PC-3 (cell line): ENCODE results near the gene ACTR2. TPM values are rescaled to one million over a fixed set of nuclear protein-coding genes. Genes with fewer than 3 reads are reported as not detected.

Experiments
- ATAC-seq: fragments of 200-7000 bp; cut with Tn5 transposase; 2 replicates; pipeline ENCODE4 v1.9.1; 2020; ENCODE audit warnings: mild to moderate bottlenecking, moderate library complexity
- BruUV-seq: library from RNA; stranded (reverse); fragments of 400-500 nt; replicated peaks from 2 replicates; lab custom pipeline; 2021; lab: Mats Ljungman, UMichigan
- CTCF ChIA-PET: fragments of 300-600 bp; sonication (Branson Sonifier 250); formaldehyde crosslinking; loops from one replicate; lab custom pipeline; 2022; ENCODE audit warnings: antibody characterized with exemption; lab: Charles Lee
- POLR2A ChIA-PET: fragments of 300-600 bp; sonication (Branson Sonifier 250); formaldehyde crosslinking; loops from one replicate; lab custom pipeline; 2022; ENCODE audit warnings: antibody characterized with exemption; ENCODE audit not compliant: unreplicated experiment; lab: Charles Lee
- DNase-seq: peaks from one replicate; pipeline ENCODE4 v3.0.0-alpha.2; 2015
- H2AFZ ChIP-seq: fragments of 300-600 bp; sonication (generic); 2 replicates; pipeline ENCODE4 v1.6.0; 2016; ENCODE audit warnings: antibody characterized with exemption, low read length
- H3F3A ChIP-seq: fragments of 300-600 bp; sonication (generic); one replicate; pipeline ENCODE4 v1.6.0; 2017; ENCODE audit warnings: antibody characterized with exemption, low read length, control low read depth, mild to moderate bottlenecking; ENCODE audit not compliant: unreplicated experiment
- H3K27ac ChIP-seq: fragments of 300-600 bp; sonication (generic); 2 replicates; pipeline ENCODE4 v1.5.1; 2016; ENCODE audit warnings: mild to moderate bottlenecking, low read length
- H3K27me3 ChIP-seq: fragments of 300-600 bp; sonication (generic); 2 replicates; pipeline ENCODE4 v1.6.1; 2016; ENCODE audit warnings: low read length, mixed read lengths
- H3K36me3 ChIP-seq: fragments of 300-600 bp; sonication (generic); 2 replicates; pipeline ENCODE4 v1.6.1; 2016; ENCODE audit warnings: low read depth, mixed run types, low read length, mixed read lengths
- H3K4me1 ChIP-seq: fragments of 300-600 bp; sonication (generic); 2 replicates; pipeline ENCODE4 v1.5.1; 2016; ENCODE audit warnings: low read length; ENCODE audit not compliant: insufficient read depth
- H3K4me2 ChIP-seq: fragments of 300-600 bp; sonication (generic); 2 replicates; pipeline ENCODE4 v1.6.0; 2016; ENCODE audit warnings: low read length
- H3K4me3 ChIP-seq: fragments of 300-600 bp; sonication (generic); 2 replicates; pipeline ENCODE4 v1.5.1; 2016; ENCODE audit warnings: mild to moderate bottlenecking, low read length, mixed read lengths
- H3K79me2 ChIP-seq: fragments of 300-600 bp; sonication (generic); 2 replicates; pipeline ENCODE4 v1.6.1; 2017; ENCODE audit warnings: low read length, mixed read lengths
- H3K9ac ChIP-seq: fragments of 300-600 bp; sonication (generic); 2 replicates; pipeline ENCODE4 v1.6.0; 2016; ENCODE audit warnings: mild to moderate bottlenecking, low read length
- H3K9me2 ChIP-seq: fragments of 300-600 bp; sonication (generic); replicated peaks from 2 replicates; pipeline ENCODE4 v1.6.1; 2016; ENCODE audit warnings: mixed run types, low read length, mixed read lengths
- H3K9me3 ChIP-seq: fragments of 300-600 bp; sonication (generic); 2 replicates; pipeline ENCODE4 v1.6.1; 2016; ENCODE audit warnings: low read length, mixed read lengths
- H4K20me1 ChIP-seq: fragments of 300-600 bp; sonication (generic); 2 replicates; pipeline ENCODE4 v1.6.1; 2016; ENCODE audit warnings: low read length, mixed read lengths
- EZH2 ChIP-seq: fragments of 300-600 bp; sonication (generic); IDR thresholded peaks from one replicate; pipeline ENCODE4 v1.6.1; 2017; ENCODE audit warnings: antibody characterized with exemption, mild to moderate bottlenecking, low read length; ENCODE audit not compliant: unreplicated experiment
- EZH2phosphoT487 ChIP-seq: fragments of 300-600 bp; sonication (generic); IDR thresholded peaks from 2 replicates; pipeline ENCODE4 v1.6.1; 2018; ENCODE audit warnings: mild to moderate bottlenecking, antibody characterized with exemption, low read length, borderline replicate concordance
- intact Hi-C: fragments of 100-400 bp; cut with micrococcal nuclease; formaldehyde crosslinking; loops from 2 replicates; pipeline ENCODE4 v1.9.0; 2023
- total RNA-seq: library from RNA; depleted of rRNA; stranded (reverse); fragments of >200 nt; gene quantifications from 2 replicates; pipeline ENCODE4 v1.2.3, GENCODE V29; 2014
- TF ChIP-seq, protein P1 (sequence below): fragments of 300-600 bp; sonication (generic); conservative IDR thresholded peaks from 2 replicates; pipeline ENCODE4 v1.5.1; 2017; ENCODE audit warnings: antibody characterized with exemption, low read depth, mild to moderate bottlenecking, low read length

ACTR2 gene
- total RNA-seq, 1 experiment from 2014 or later = 56.7 TPM

DNA sequence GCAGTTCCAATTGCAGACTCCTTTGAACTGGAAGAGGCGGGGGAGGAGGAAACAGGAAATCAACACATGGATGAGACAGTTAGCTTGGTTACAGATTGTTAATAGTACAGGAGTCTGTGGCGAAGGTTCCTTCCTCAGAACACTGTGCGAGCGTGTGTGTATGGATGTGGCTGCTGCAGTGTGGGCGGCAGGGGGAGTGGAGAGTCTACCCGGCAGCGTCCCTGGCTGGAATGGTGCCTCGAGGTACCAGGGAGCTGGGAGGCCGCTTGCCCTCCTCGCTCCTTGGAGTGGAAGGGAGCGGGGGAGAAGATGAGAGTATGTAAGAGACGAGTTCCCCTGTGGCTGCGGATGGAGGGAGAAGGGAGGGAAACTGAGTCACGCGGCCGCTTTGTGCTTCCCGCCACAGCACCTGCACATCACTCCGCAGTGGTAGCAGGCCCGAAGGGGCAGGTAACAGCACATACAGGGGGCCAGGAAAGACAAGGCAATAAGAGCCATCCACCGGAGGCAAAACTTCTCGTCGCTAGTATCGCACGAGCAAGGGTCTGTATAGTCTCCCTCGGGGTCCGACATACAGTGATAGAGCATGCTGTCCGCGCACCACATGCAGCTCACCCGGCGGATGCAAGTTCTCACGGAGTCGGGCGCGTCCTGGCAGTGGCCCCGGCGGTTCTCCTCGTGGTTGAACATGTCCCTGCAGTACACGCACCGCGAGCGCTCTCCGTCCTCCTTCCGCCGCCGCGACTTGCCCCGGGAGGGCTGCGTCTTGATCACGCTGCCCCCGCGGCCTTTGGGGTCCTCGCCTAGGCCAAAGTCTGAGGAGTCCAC is 85.7 kb downstream of the ACTR2 start:
- ChIA-PET POLR2A (no interaction called here), CTCF (no interaction called here)
- Histone ChIP-seq H3K27me3 (no peaks in the 10 kb centered on the region), H3K36me3 (peaks cover 33% of the 10 kb centered on the region), H2AFZ (no peak overlapping the region), H3K9me2 (no peaks in the 10 kb centered on the region), H3K79me2 (peaks cover 8% of the 10 kb centered on the region; the same call in 1 of the 2 replicates), H3K9me3 (no peaks in the 10 kb centered on the region), H3K4me1 (peaks cover 54% of the 10 kb centered on the region), H3K4me2 (no peak overlapping the region), H3K27ac (no peak overlapping the region), H4K20me1 (no peaks in the 10 kb centered on the region), H3K9ac (no peak overlapping the region), H3K4me3 (no peak overlapping the region), H3F3A (no peaks in the 10 kb centered on the region)
- DNase-seq (no peak), ATAC-seq (no peak)
- intact Hi-C loops = no loop called here
- BruUV-seq = no TSS peak
- no peak for TF ChIP-seq EZH2phosphoT487

DNA sequence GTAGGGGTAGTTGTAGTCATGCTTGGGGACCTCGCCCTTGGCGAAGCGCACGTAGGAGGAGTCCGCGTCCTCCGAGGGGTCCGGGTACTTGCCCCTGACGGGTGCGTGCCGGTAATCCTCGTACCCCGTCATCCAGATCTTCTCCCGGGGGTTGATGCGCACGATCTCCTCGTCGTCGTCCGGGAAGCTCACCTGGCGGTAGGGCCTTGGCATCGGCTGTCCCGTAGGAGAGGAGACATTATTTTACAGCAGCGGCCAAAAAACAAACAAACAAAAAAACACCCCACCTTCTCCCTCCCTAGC is 86.3 kb downstream of the ACTR2 start:
- Histone ChIP-seq H3K4me1 (peaks cover 57% of the 10 kb centered on the region), H3K79me2 (peaks cover 12% of the 10 kb centered on the region), H3F3A (no peaks in the 10 kb centered on the region), H3K9me2 (no peaks in the 10 kb centered on the region), H3K27me3 (no peaks in the 10 kb centered on the region), H2AFZ (no peak overlapping the region), H3K9ac (no peak overlapping the region), H3K4me3 (no peak overlapping the region), H3K4me2 (no peak overlapping the region), H3K27ac (no peak overlapping the region), H3K36me3 (peaks cover 33% of the 10 kb centered on the region), H3K9me3 (no peaks in the 10 kb centered on the region), H4K20me1 (no peaks in the 10 kb centered on the region)
- BruUV-seq = no TSS peak
- ChIA-PET POLR2A (no interaction called here), CTCF (no interaction called here)
- no peak for DNase-seq
- TF ChIP-seq EZH2 (no peak), EZH2phosphoT487 (no peak)
- TF ChIP-seq, protein P1, sequence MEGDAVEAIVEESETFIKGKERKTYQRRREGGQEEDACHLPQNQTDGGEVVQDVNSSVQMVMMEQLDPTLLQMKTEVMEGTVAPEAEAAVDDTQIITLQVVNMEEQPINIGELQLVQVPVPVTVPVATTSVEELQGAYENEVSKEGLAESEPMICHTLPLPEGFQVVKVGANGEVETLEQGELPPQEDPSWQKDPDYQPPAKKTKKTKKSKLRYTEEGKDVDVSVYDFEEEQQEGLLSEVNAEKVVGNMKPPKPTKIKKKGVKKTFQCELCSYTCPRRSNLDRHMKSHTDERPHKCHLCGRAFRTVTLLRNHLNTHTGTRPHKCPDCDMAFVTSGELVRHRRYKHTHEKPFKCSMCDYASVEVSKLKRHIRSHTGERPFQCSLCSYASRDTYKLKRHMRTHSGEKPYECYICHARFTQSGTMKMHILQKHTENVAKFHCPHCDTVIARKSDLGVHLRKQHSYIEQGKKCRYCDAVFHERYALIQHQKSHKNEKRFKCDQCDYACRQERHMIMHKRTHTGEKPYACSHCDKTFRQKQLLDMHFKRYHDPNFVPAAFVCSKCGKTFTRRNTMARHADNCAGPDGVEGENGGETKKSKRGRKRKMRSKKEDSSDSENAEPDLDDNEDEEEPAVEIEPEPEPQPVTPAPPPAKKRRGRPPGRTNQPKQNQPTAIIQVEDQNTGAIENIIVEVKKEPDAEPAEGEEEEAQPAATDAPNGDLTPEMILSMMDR = no peak
- intact Hi-C loops = no loop called here
- no peak for ATAC-seq

DNA sequence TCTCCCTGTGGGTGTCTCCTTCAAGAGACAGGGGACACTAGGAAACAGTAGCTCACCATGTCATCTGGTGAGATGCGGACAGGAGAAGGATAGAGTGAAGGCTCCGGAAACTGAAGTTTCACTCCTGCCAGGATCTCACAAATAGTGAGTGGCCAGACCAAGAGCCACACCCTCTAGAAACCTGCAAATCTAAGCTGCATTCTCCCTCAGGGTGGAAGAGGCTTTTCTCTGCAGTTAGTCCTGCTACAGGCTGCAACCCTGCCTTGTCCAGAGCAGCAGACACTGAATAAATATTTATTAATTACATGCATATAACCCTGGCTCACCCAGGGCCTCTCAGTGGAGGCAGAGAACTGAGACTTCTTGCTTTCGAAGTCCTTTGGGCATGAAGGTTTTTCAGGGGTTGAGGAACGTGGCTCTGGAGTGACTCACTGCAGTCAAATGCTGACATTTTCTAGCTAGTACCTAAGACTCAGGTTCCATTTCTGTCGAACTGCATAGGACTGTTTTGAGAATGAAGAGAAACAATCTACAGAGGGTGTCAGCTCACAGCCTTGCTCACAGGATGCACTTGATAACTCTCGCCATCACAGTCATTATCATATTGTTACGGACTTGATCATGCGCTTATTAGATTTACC is 87.3 kb downstream of the ACTR2 start:
- DNase-seq (peak; percentile 40), ATAC-seq (no peak)
- H3K27ac ChIP-seq = peak overlapping the region; percentile 8
- peaks cover 19% of the 10 kb centered on the region for H3K79me2 ChIP-seq
- no peak overlapping the region for H2AFZ ChIP-seq
- intact Hi-C loops = no loop called here
- H4K20me1 ChIP-seq = no peaks in the 10 kb centered on the region
- no peaks in the 10 kb centered on the region for H3K27me3 ChIP-seq
- H3K9ac ChIP-seq = no peak overlapping the region
- H3K9me3 ChIP-seq = no peaks in the 10 kb centered on the region
- BruUV-seq = no TSS peak
- peaks cover 57% of the 10 kb centered on the region for H3K4me1 ChIP-seq
- H3K9me2 ChIP-seq = no peaks in the 10 kb centered on the region
- TF ChIP-seq EZH2 = no peak
- no peak overlapping the region for H3K4me2 ChIP-seq
- no peaks in the 10 kb centered on the region for H3F3A ChIP-seq
- ChIA-PET POLR2A (no interaction called here), CTCF (no interaction called here)
- no peak overlapping the region for H3K4me3 ChIP-seq
- H3K36me3 ChIP-seq = peaks cover 33% of the 10 kb centered on the region
